Activated T-helper 17 cell treated with anti-CD3 and anti-CD28 coated beads, Interleukin-2, amount 50 U/mL, for 72 hours (primary cell): Measurements from ENCODE around the gene MAB21L2. TPM values are rescaled to one million over a fixed set of nuclear protein-coding genes. Genes with fewer than 3 reads are reported as not detected.
"Not testable (repeated sequence)": the region's sequence is repeated elsewhere in the genome, so short reads cannot be mapped to it uniquely, and the experiment has no call there.

Experiments used
- ATAC-seq: fragments of 150-1000 bp; cut with Tn5 transposase; replicated peaks from 2 replicates; pipeline ENCODE4 v1.10.0; 2021; ENCODE audit warnings: mild to moderate bottlenecking, moderate library complexity
- H3K27ac Mint-ChIP-seq: one replicate; pipeline ENCODE4 v1.8.0; 2022; ENCODE audit warnings: mixed read lengths
- H3K27me3 Mint-ChIP-seq: one replicate; pipeline ENCODE4 v1.8.0; 2022; ENCODE audit warnings: mixed read lengths
- H3K36me3 Mint-ChIP-seq: one replicate; pipeline ENCODE4 v1.8.0; 2022; ENCODE audit warnings: low read depth, mild to moderate bottlenecking, mixed read lengths
- H3K4me1 Mint-ChIP-seq: one replicate; pipeline ENCODE4 v1.8.0; 2022; ENCODE audit warnings: mixed read lengths
- H3K4me3 Mint-ChIP-seq: one replicate; pipeline ENCODE4 v1.8.0; 2022; ENCODE audit warnings: mild to moderate bottlenecking, mixed read lengths
- H3K9me3 Mint-ChIP-seq: one replicate; pipeline ENCODE4 v1.8.0; 2022; ENCODE audit warnings: mixed read lengths
- total RNA-seq, 2 donors: library from RNA; stranded (reverse); gene quantifications; one replicate each; pipeline ENCODE4 v1.2.3, GENCODE V29; 2022

Gene MAB21L2
- not detected for total RNA-seq

DNA sequence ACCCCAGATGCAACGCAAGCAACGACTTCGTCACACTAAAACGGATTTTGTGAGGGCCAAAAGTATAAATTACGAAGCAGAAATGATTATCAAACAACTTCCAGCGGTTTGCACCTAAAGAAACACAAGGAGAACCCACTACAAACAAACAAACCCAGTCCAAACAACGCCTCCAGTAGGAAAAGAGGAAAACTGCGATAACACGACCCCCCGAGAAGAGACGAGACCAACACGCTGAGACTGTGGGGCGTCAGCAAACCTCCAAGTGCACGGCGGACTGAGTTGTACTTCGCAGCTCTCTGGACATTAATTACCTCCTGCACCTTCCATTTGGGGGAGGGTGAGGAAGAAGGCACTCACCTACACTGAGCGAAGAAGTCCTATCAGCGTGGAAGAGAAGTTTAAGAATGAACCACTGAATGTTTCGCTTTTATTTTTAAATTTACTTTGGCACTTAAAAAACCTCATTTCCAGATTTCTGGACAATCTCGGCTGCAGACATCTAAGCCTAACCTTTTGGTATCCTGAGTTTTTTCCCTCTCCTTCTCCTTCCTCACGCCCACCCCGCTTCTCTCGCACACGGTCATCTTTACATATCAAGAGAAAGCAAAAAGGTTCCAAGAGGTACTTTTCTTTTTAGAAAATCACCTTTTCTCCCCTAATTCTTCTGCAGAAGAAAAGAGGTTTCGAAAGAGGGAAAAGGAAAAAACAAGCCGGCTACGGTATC lies at the start of gene MAB21L2:
Gene MAB21L2 (plus strand): TSS at position 6 of the 727 bp plus-strand sequence. CDS start 879 bp downstream, outside the sequence.
- H3K4me3 Mint-ChIP-seq, result no peak within 1 kb of the TSS
- peaks cover 84% of the 10 kb centered on the region for H3K36me3 Mint-ChIP-seq
- H3K9me3 Mint-ChIP-seq, result no peaks in the 10 kb centered on the region
- no peak within 1 kb of the TSS for H3K27ac Mint-ChIP-seq
- no peaks in the 10 kb centered on the region for H3K27me3 Mint-ChIP-seq
- H3K4me1 Mint-ChIP-seq, result peaks cover 6% of the 10 kb centered on the region
- no peak for ATAC-seq

DNA sequence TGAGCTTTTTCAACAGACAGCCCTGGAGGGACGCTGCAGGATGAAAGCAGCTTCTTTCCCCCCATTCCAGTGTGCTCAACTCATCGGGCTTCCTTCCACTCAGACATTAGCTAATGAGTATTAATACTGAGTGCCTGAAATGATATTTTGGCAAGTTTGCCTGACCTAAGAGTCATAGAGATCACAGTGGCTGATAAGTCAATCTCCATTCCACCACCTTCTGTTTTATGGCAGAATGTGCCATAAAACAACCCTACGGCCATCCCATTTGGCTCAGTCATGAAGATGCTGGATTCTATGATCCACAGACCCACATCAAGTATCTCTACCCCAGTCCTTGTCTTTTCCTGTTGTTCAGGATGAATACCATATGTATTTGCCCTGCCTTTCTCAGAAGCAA lies 48.3 kb upstream of the MAB21L2 start:
- H3K27me3 Mint-ChIP-seq, result no peaks in the 10 kb centered on the region
- no peak overlapping the region for H3K27ac Mint-ChIP-seq
- H3K9me3 Mint-ChIP-seq, result no peaks in the 10 kb centered on the region
- H3K4me1 Mint-ChIP-seq, result peaks cover 3% of the 10 kb centered on the region
- H3K36me3 Mint-ChIP-seq, result no peaks in the 10 kb centered on the region
- no peak for ATAC-seq
- no peak overlapping the region for H3K4me3 Mint-ChIP-seq

DNA sequence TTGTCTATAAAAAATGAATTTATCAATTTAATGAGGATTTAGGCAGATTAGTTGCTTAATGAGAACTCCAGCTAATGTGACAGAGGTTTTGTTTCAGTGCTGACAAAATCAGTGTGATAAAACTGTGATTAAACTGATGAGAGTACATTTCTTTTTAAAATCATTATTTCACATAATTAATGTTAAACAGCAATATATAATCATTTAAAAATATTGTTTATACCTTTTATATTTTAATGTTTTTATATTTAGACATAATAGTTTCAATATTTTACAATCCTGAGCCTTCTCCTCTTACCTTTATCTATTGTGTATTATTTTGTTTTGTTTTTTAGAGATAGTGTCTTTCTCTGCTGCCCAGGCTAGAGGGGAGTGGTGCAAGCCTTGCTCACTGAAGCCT lies 47.1 kb upstream of the MAB21L2 start:
- H3K4me1 Mint-ChIP-seq, result peaks cover 3% of the 10 kb centered on the region
- no peak for ATAC-seq

DNA sequence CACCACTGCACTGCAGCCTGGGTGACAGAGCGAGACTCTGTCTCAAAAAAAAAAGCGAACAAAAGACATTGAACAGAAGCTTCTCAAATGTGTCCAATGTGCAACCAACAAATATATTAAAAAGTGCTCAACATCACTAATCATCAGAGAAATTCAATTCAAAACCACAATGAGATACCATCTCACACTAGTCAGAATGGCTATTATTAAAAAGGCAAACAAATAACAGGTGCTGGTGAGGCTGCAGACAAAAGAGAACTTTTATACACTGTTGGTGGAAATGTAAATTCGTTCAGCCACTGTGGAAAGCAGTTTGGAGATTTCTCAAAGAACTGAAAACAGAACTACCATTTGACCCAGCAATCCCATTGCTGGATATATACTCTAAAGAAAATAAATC lies 44.0 kb upstream of the MAB21L2 start:
- not testable (repeated sequence) for H3K36me3 Mint-ChIP-seq, H3K27me3 Mint-ChIP-seq, H3K4me3 Mint-ChIP-seq, H3K27ac Mint-ChIP-seq, H3K4me1 Mint-ChIP-seq, ATAC-seq, H3K9me3 Mint-ChIP-seq

More for the DNA sequence above, 47.1 kb upstream of the MAB21L2 start:
- Mint-ChIP-seq H3K4me3 (no peak overlapping the region), H3K36me3 (peaks cover 6% of the 10 kb centered on the region), H3K27ac (no peak overlapping the region), H3K27me3 (no peaks in the 10 kb centered on the region), H3K9me3 (no peaks in the 10 kb centered on the region)

DNA sequence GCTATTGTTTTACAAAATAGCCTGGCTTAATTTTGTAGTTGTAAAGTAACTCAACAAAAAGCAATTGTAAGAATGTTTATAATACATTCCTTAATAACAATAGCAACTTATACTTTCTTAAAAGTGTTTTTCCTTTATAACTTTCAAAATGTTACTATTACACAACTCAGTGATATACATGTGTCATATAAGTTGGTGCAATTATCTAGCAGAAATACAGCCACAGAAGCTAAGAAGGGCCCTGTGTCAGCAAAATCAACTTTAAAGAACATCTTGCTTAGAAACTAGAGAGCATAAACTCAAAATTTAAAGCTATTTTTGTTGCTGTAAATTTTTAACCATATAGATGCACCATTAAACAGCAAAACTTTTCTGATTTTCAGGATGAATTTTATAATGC lies 41.4 kb upstream of the MAB21L2 start:
- Mint-ChIP-seq H3K27ac (no peak overlapping the region), H3K4me1 (peaks cover 7% of the 10 kb centered on the region), H3K36me3 (peaks cover 6% of the 10 kb centered on the region), H3K27me3 (no peaks in the 10 kb centered on the region), H3K4me3 (no peak overlapping the region), H3K9me3 (no peaks in the 10 kb centered on the region)
- no peak for ATAC-seq

DNA sequence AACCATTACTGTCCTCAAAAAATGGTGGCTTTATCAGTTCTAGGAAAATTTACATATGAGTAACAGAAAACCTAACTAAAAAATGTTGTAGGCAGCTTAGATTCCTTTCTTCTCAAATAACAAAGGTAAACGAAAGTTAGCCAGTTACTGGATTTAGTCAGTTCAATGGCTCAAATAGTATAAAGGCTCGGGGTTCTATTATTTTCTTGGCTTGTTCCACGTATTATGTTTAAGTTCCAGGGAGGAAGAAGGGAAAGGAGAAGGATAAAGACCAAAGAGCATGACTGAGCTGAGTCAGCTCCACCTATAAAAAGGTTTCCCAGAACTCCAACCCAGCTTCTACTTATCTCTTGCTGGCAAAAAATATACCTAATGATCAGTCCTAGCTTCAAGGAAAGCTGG lies 41.0 kb upstream of the MAB21L2 start:
- Mint-ChIP-seq H3K4me3 (no peak overlapping the region), H3K9me3 (no peaks in the 10 kb centered on the region), H3K27me3 (no peaks in the 10 kb centered on the region), H3K4me1 (peaks cover 7% of the 10 kb centered on the region), H3K36me3 (peaks cover 6% of the 10 kb centered on the region), H3K27ac (no peak overlapping the region)
- no peak for ATAC-seq

DNA sequence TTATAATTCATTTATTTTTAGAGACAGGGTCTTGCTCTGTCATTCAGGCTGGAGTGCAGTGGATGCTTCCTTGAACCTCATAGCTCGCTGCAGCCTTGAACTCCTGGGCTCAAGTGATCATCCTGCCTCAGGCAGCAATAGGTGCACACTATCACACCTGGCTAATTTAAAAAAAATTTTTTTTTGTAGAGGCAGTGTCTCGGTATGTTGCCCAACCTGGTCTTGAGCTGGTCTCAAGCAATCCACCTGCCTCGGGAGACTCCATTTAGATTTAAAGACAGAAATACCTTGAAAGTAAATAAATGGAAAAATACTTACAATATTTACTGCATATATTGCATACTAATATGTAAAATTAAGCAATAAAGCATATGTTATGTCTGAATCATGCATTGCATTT lies 40.3 kb upstream of the MAB21L2 start:
- ATAC-seq, result no peak
- Mint-ChIP-seq H3K4me1 (peaks cover 7% of the 10 kb centered on the region), H3K4me3 (no peak overlapping the region), H3K9me3 (no peaks in the 10 kb centered on the region), H3K27ac (no peak overlapping the region), H3K36me3 (peaks cover 6% of the 10 kb centered on the region), H3K27me3 (no peaks in the 10 kb centered on the region)

DNA sequence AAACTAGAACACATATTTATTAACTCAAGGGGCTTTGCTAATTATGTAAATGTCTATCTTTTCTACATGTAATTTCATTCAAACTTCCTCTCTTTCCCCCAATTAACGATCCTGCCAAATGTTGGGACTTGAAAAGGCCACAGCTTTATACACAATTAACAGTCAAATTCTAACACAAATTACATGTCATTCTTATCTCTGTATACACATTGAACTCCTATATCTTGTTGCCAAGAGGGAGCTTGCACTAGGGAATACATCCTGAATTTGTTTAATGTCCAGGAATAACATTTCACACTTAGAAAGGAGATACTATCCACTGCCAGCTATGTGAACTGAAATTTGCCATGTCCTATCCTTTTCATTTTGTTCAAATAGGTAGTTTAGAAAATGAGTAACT lies 38.9 kb upstream of the MAB21L2 start:
- Mint-ChIP-seq H3K9me3 (no peaks in the 10 kb centered on the region), H3K36me3 (peaks cover 6% of the 10 kb centered on the region), H3K27me3 (no peaks in the 10 kb centered on the region), H3K4me1 (peaks cover 7% of the 10 kb centered on the region), H3K4me3 (no peak overlapping the region), H3K27ac (no peak overlapping the region)
- no peak for ATAC-seq

DNA sequence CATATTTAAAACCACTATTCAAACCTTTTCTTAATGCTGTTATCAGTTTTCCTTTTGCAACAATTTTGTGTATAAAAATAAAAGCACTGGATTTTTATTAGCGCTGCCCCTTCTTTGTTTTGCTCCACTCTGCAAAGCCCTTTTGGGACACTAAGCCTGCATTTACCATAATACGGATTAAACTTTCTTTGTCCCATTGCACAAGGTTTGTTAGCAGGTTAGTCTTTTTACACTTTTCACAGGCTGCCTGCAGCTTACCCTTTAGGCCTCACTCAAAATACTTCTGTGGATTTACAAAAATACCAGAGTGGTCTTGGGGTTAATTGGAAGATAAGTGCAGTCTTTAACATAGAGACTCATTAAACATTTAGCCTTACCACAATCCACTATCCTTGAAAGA lies 35.7 kb upstream of the MAB21L2 start:
- H3K4me3 Mint-ChIP-seq, result no peak overlapping the region
- no peaks in the 10 kb centered on the region for H3K27me3 Mint-ChIP-seq
- no peaks in the 10 kb centered on the region for H3K9me3 Mint-ChIP-seq
- no peak overlapping the region for H3K27ac Mint-ChIP-seq
- no peak for ATAC-seq
- H3K36me3 Mint-ChIP-seq, result no peaks in the 10 kb centered on the region
- H3K4me1 Mint-ChIP-seq, result peaks cover 4% of the 10 kb centered on the region

DNA sequence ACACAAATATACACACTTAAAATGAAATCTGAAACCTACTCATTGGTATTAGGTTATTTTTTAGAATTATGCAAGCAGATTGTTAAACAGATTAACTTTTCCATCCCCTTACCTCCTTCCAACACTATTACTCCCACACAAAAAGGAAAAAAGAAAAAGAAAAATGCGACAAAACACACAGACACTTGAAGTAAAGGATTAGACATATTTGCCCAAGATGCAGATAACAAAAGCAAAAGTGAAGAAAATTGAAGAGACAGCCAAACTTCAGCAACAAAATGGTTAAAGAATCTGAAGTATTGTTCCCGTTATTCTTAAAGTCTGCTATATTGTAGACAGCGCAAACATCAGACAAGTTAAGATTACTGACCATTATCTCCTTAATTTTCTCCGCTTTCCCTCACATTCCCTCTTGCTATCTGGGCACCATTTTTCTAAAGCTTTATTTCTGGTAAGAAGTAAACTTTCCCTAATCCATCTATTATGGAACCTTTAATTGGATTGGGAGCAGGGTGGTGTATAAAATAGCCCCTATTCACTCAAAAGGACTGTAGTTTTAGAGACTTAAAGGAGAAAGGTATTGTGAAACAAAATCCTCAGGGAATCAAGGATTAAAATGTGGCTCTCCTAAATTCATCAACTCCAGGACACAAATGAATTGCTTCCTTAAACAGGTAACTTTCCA lies 34.7 kb upstream of the MAB21L2 start:
- no peak overlapping the region for H3K27ac Mint-ChIP-seq
- peaks cover 8% of the 10 kb centered on the region for H3K4me1 Mint-ChIP-seq
- no peak for ATAC-seq

DNA sequence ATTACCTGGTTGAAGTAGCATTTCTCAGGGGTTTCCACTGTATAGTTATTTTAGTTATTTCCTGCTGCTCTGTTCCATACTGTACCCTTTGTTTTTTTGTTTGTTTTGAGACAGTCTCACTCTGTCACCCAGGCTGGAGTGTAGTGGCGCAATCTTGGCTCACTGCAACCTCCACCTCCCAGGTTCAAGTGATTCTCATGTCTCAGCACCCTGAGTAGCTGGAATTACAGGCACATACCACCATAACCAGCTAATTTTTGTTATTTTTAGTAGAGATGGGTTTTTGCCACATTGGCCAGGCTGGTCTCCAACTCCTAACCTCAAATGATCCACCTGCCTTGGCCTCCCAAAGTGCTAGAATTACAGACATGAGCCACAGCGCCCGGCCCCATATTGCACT lies 24.1 kb upstream of the MAB21L2 start:
- peaks cover 19% of the 10 kb centered on the region for H3K36me3 Mint-ChIP-seq
- not testable (repeated sequence) for H3K9me3 Mint-ChIP-seq, H3K4me1 Mint-ChIP-seq, H3K4me3 Mint-ChIP-seq, H3K27ac Mint-ChIP-seq, H3K27me3 Mint-ChIP-seq, ATAC-seq

More for the DNA sequence above, 34.7 kb upstream of the MAB21L2 start:
- Mint-ChIP-seq H3K9me3 (no peaks in the 10 kb centered on the region), H3K36me3 (peaks cover 6% of the 10 kb centered on the region), H3K4me3 (no peak overlapping the region), H3K27me3 (no peaks in the 10 kb centered on the region)

DNA sequence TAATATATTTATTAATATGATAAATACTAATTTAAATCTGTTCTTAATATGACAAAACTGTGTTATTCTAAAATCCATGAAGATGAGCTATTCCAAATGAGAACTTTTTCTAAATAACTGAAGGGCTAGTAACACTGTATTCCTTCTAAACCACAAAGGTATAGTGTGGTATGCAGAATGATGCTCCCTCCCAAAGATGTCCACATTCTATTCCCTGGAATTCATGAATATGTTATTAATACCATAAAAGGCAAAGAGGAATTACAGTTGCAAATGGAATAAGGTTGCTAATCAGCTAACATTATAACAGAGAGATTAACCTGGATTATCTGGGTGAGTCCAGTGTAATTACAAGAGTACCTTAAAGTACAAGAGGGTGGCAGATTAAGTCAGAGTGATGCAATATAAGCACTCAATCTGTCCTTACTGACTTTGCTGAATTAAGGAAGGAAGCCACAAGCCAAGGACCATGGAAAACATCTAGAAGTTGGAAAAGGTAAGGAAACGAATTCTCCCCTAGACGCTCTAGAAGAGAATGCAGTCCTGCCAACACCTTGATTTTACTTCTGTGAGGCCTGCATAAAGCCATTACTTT lies 20.7 kb upstream of the MAB21L2 start:
- Mint-ChIP-seq H3K4me1 (peaks cover 5% of the 10 kb centered on the region), H3K36me3 (peaks cover 13% of the 10 kb centered on the region), H3K4me3 (no peak overlapping the region), H3K27me3 (no peaks in the 10 kb centered on the region), H3K9me3 (peaks cover 3% of the 10 kb centered on the region), H3K27ac (no peak overlapping the region)
- ATAC-seq, result no peak

DNA sequence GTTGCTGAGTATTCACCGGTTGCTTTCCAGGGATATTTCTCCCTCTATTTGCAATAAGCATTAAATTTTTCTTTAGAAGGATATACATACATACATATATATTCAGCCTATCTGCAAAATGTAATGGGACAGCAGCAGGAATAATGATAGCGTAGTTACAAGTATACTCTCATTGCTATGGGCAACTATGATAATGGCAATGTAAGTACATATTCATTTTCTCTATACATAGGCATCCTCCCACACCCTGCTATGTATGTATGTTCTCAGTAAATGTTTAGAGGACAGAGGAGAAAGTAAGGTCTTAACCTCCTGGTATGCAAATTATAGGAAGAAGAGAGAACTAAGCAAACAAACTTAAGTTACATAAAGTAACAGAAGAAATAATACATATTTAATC lies 19.7 kb upstream of the MAB21L2 start:
- Mint-ChIP-seq H3K9me3 (peaks cover 3% of the 10 kb centered on the region), H3K36me3 (peaks cover 18% of the 10 kb centered on the region), H3K27ac (no peak overlapping the region), H3K27me3 (no peaks in the 10 kb centered on the region), H3K4me1 (peaks cover 5% of the 10 kb centered on the region), H3K4me3 (no peak overlapping the region)
- ATAC-seq, result no peak

DNA sequence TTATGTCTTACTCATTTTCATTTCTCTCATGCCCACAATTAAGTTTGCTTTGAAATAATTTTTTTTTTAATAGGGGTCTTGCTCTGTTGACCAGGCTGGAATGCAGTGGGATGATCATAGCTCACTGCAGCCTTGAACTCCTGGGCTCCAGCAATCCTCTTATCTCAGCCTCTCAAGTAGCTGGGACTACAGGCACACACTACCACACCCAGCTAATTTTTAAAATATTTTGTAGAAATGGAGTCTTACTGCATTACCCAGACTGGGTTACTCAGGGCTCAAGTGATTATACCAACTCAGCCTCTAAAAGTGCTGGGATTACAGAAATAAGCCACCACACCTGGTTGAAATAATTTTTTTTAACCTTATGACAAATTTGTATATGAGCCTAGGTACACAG lies 19.2 kb upstream of the MAB21L2 start:
- peaks cover 23% of the 10 kb centered on the region for H3K36me3 Mint-ChIP-seq
- H3K4me3 Mint-ChIP-seq, result no peak overlapping the region
- H3K27me3 Mint-ChIP-seq, result no peaks in the 10 kb centered on the region
- H3K4me1 Mint-ChIP-seq, result peaks cover 5% of the 10 kb centered on the region
- no peak overlapping the region for H3K27ac Mint-ChIP-seq
- peaks cover 3% of the 10 kb centered on the region for H3K9me3 Mint-ChIP-seq
- no peak for ATAC-seq

DNA sequence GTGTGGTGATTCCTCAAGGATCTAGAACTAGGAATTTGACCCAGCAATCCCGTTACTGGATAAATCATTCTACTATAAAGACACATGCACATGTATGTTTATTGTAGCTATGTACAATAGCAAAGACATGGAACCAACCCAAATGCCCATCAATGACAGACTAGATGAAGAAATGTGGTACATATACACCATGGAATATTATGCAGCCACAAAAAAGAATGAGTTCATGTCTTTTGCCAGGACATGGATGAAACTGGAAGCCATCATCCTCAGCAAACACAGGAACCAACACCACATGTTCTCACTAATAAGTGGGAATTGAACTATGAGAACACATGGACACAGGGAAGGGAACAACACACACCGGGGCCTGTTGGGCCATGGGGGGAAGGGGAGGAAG lies 17.0 kb upstream of the MAB21L2 start:
- H3K27me3 Mint-ChIP-seq, H3K9me3 Mint-ChIP-seq, H3K4me3 Mint-ChIP-seq, H3K27ac Mint-ChIP-seq, H3K4me1 Mint-ChIP-seq, ATAC-seq: not testable (repeated sequence)
- H3K36me3 Mint-ChIP-seq, result peaks cover 30% of the 10 kb centered on the region
